ENCODE data around the gene CBFA2T2.
A peak's percentile ranks its signal among the peaks of the same experiment; 100 is the strongest.
"Not testable (repeated sequence)": the region's sequence is repeated elsewhere in the genome, so short reads cannot be mapped to it uniquely, and the experiment has no call there.

The CBFA2T2 gene

DNA sequence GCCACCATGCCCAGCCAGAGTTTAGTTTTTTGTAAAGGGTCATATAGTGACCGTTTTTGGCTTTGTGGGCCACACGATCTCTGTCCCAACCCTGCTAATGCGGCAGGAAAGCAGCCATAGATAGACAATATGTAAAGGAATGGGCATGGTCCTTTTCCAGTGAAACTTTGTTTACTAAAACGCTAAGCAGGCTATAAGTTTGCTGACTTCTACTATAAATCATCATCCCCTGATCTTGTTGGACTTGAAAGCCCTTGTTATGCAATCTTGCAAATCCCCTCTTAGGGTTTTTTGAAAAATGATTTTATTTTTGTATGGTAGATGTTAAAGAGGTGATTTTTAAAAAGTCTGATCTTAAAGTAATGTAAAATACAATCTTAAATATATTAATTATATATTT lies 63.6 kb downstream of the CBFA2T2 start:
- no peak for DNase-seq

- DNase-seq: peak; percentile 9
These were observed 65.1 kb downstream of the CBFA2T2 start for GRCh38 chr20:33554914-33555420.

- no peak for DNase-seq
These were observed 65.9 kb downstream of the CBFA2T2 start for GRCh38 chr20:33555755-33556154.

DNA sequence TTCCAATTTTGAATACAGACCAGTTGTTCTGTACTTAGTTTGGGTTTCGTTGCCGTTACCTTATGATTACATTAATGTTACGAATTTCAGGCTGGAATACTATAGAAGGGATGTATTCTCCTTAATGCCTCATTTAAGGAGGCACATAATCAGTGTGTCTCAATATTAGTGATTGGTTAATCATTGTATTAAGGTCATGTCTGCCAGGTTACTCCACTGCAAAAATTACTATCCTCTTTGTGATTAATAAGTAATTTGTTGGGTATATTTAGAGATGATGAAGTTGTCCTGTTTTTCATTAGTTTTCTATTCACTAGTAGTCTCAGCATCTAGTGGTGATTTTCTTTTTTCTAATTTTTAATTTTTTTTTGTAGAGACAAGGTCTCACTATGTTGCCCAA lies 66.3 kb downstream of the CBFA2T2 start:
- DNase-seq: no peak

DNA sequence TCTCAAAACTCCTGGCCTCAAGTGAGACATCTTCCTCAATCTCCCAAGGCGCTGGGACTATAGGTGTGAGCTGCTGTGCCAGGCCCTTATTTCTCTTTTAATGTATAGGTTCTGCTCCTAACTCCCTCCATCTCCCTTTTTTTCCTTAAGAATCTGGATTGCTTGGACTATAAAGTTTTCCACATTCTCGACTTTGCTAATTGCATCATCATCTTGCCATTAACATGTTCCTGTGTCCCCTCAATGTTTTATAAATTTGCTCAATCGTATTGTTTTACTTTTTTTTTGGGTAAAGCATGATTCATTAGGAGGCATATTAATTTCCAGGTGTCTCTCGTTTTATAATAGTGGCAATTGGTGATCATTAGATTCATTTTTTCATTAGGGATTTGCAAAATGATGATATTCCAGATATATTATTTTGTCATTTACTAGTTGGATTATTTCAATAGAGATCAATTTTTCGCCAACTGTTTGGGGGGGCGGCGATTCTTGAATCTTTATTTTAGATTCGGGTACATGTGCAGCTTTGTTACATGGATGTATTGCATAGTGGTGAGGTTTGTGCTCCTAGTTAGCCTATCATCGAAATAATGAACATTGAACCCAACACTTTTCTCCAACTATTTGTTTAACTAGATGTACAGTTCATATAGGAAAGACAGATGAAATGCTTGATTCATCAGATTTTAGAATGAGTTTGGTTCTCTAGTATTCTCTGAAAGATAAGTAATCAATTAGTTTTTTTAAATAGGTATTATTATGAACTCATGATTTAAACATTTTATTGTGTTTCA lies 68.7 kb downstream of the CBFA2T2 start:
- no peak for DNase-seq

DNA sequence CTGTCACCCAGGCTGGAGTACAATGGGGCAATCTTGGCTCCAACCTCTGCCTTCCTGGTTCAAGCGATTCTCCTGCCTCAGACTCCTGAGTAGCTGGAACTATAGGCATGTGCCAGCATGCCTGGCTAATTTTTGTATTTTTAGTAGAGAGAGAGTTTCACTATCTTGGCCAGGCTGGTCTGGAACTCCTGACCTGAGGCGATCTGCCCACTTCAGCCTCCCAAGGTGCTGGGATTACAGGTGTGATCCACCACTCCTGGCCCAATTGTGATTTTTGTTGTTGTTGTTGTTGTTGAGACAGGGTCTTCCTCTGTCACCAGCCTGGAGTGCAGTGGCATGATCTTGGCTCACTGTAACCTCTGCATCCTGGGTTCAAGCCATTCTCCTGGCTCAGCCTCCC lies 69.3 kb downstream of the CBFA2T2 start:
- DNase-seq: no peak

GRCh38 chr20:33560026-33560425 lies 70.1 kb downstream of the CBFA2T2 start:
- no peak for DNase-seq

GRCh38 chr20:33561053-33561452 lies 71.2 kb downstream of the CBFA2T2 start:
- not testable (repeated sequence) for DNase-seq

DNA sequence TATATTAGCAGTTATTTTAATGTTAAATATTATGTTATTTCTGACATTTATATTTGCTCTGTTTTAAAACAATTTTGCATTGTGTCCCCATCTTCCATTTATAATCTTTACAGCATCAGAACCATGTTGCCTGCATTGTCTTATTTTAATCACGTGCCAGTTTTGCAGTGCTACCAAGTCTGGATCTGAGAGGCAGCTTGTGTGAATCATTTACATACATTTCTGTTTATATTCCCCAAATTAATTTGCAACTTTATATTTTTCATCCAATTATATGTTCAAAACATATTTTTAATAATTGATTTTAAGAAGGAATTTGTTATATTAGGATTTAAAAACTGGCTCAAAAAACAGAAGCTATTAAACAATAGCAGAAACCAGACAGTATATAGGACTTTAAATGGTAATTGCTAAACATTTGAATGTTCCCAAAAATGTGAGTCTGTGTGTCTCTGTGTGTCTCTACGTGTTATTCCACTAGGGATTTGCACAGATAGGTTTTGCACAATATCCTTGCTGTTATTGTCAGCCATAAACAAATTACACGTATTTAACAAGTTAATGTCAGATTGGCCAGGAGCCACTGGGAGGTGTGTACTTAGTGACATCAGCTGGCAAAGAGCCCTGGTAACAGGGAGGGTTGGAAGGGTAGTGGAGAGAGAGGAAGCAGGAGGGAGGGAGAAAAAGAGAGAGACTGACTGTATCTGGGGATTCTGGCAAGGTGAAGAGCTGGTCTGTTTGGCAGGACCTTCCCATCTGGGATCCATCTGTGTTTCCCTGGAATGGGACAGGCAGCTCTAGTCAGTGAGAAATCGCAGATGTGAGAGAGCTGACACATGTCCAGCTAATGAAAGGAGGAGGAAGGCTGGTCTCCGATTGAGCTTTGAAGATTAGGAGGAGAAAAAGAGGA lies 72.1 kb downstream of the CBFA2T2 start:
- DNase-seq: no peak

GRCh38 chr20:33563788-33564187 lies 73.9 kb downstream of the CBFA2T2 start:
- no peak for DNase-seq

DNA sequence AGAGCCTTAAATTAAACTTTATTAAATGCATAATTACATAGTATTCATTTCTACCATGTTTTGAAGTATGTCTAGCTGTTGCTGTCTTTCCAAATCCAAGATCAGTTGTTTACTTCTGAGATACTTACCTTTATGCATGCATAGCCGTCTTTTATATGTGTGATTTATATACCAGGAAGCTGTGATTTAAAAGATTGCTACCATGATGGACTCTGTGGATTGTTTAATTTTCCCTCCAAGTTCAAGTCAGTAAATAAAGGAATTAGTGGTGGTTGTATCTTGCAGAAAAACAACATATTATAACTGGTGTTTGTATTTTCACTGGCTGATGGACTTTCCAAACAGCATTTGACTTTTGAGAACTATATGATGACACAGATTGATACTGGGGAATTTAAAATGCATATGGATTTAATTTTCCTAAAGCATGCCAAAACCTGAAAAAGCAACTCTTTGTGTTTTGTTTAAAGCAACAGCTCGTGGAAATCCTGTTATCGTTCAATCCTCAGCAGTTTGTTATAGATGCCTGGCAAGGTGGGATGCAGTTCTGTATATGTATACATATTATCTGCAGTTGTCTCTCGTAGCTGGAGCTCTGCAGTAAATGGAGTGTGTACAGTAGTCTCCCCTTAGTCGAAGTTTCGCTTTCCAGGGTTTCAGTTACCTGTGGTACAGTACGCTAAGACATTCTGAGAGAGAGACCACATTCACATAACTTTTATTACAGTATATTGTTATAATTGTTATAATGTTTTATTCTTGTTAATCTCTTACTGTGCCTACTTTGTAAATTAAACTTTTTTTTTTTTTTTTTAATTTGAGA lies 77.1 kb downstream of the CBFA2T2 start:
- no peak for DNase-seq

DNA sequence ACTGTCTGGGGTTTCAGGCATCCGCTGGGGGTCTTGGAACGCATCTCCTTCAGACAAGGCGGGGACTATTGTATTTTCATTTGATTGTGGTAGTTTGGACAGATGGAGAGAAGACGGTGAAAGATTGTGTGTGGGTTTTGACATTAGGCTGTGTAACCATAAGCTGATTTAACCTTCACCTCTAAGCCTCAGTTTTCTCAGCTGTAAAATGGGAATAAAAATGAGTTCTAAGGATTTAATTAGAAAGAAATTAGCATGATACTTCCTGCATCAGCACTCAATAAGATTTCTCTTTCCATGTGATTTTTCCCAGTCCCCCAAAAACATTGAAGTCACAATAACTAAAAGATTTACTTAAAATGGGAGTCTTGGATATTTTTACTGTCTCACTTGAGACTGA lies 78.1 kb downstream of the CBFA2T2 start:
- DNase-seq: no peak

- DNase-seq: no peak
These were observed 78.5 kb downstream of the CBFA2T2 start for GRCh38 chr20:33568378-33568777.

DNA sequence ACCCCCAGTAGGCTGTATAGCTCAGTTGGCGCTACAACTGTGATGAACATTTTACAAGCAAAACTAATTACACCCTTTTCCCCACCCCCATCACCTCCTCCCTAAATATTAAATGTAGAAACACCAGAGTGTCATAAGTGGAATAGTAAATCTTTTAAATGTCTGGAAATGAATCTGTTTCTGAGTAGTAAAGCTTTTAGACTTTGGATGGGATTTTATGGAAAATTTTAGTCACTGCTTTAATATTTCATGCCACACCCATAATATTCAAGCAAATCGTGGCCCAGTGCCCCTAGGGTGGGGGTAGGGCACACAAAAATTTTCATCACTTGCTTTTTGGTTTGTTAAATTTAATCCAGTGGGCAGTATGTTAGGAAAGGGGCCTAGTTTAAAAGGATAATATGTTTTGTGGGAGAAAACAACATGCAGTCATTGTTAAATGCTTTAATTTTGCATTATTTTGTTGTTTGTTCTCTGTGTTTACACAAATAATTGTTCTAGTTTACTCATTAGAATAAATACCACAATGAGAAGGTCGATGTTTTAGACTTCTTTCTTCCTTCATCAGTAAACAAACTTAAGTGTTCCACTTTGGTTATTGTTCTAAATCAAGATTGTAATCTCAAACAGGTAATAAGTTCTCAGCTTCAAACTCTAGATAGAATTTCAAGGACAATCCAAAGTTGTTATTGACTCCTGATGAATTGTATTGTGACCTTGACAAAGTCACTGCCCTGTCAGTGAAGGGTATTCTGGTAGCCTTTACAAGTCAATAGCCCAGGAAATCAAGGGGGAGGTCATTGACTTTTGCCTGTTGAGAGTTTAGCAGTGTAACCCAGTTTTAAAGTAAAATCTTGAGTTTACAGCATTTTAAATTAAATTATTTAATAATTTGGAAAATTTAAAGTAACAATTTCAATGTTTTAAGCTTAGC lies 79.2 kb downstream of the CBFA2T2 start:
- no peak for DNase-seq

DNA sequence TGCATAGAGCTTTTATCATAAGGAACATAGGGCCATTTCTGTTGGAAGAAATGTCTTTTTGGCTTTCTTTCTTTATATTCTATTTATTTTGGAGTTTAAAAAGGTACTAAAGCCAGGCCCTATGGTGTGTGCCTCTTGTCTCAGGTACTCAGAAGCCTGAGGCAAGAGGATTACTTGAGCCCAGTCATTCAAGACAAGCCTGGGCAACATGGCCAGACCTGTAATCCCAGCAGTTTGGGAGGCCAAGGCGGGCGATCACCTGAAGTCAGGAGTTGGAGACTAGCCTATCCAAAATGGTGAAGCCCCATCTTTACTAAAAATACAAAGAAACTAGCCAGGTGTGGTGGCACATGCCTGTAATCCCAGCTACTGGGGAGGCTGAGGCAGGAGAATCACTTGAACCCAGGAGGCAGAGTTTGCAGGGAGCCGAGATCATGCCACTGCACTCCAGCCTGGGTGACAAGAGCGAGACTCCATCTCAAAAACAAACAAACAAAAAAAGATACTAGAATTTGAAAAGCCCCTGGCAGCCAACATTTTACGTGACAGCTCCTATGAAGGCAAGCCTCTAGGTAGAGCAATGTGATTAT lies 80.0 kb downstream of the CBFA2T2 start:
- DNase-seq: no peak

DNA sequence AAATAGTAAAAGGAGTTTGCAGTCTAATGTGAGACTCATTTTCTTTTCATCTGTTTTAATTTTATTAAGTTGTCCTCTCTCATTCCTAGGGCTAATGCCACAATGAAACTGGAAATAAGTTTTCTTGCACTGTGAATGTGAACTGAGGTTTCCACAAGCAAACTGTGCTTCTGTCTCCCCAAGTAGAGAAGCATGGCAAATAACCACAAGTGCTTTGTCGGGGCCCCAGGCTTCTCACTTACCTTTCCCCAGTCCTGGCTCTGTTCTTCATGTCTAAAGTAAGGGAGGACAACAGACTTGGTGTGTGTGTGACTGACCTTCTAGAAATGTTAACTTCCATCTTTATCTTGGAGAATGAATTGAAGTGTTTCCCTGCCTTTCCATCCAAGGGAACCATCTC lies 80.8 kb downstream of the CBFA2T2 start:
- no peak for DNase-seq

DNA sequence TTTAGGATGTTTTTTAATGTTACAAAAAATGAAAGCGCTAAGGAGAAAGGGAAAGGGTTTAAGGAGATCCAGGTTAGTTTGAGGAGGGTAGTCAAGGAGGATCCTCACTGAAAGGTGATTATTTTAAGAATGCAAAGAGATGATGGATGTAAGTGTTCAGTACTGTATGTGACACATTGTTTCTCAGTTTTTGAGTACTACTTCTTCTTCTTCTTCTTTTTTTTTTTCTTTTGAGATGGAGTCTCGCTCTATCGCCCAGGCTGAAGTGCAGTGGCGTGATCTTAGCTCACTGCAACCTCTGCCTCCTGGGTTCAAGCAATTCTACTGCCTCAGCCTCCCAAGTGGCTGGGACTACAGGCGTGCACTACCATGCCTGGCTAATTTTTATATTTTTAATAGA lies 83.4 kb downstream of the CBFA2T2 start:
- DNase-seq: not testable (repeated sequence)

DNA sequence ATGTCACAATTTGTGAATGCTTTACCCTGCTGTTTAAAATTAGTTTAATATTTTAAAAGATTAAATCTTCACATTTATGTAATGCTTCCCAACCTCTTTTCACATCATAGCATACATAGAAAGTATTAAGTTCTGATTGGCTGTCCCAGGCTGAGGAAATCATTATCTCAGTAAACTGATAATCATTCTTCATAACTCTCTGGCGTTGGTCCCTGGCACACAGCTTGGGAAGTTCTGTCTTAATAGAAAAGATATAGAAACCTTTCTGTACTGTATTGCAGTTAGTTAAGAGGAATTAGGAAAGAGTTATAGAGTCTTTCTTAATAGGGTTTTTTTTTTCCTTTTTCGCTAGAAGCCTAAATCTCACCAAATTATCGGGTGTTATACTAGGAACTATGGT lies 85.4 kb downstream of the CBFA2T2 start:
- DNase-seq: no peak

GRCh38 chr20:33576432-33577125 lies 86.7 kb downstream of the CBFA2T2 start:
- DNase-seq: no peak

DNA sequence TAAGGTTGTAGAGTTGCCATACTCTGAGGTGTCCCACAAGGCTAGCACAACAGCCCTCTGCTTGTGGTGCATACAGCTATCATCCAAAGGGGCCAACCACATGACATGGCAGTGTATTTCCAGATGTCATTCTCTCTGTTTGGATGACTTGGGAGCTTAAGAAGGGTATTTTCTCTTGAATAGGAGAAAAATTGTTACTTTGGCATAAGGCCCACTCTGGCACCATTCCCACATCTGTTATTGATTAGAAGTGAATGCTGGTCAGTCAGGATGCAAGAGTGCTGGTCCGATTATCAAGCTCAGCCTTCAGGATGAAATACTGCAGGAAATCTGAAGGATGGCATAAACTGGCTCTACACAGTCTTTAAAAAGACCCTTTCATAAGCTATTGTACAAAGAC lies 88.6 kb downstream of the CBFA2T2 start:
- DNase-seq: no peak

- DNase-seq: no peak
These were observed 93.2 kb downstream of the CBFA2T2 start for GRCh38 chr20:33583143-33583542.

All from activated CD4-positive, alpha-beta T cell treated with anti-CD3 and anti-CD28 coated beads for 48 hours (primary cell).